ENCODE measurements around the gene CST4. TPM values are rescaled to one million over a fixed set of nuclear protein-coding genes. Genes with fewer than 3 reads are reported as not detected.

CST4 gene
- total and polyA plus RNA-seq, 2 experiments from 2014 or later = not detected

GRCh38 chr20:23673209-23673608, 15.6 kb downstream of the CST4 start:
- Histone ChIP-seq H3K4me1 (ENCODE audit: insufficient read depth) (no peaks in the 10 kb centered on the region), H3K79me2 (replicated peaks; ENCODE audit: insufficient read depth) (no peaks in the 10 kb centered on the region), H3K4me2 (no peak overlapping the region), H3K27me3 (ENCODE audit: insufficient read depth) (no peaks in the 10 kb centered on the region), H3K27ac (ENCODE audit: low read depth) (no peak overlapping the region), H3K36me3 (ENCODE audit: insufficient read depth) (no peaks in the 10 kb centered on the region), H3K4me3 (no peak overlapping the region), H3K9me2 (ENCODE audit: insufficient read depth) (0 out of 2 replicates have a peak, but pooled peaks cover 3% of the 10 kb centered on the region), H3F3A (replicated peaks; ENCODE audit: low read depth) (no peaks in the 10 kb centered on the region), H4K20me1 (replicated peaks; ENCODE audit: insufficient read depth) (no peaks in the 10 kb centered on the region), H2AFZ (no peak overlapping the region)
- ATAC-seq (no peak), DNase-seq (ENCODE audit: low spot score) (no peak)
- Mint-ChIP-seq H3K36me3 (ENCODE audit: low read depth) (no peaks in the 10 kb centered on the region), H3K27me3 (ENCODE audit: insufficient read depth, low read depth, poor library complexity) (no peaks in the 10 kb centered on the region), H3K27ac (no peak overlapping the region), H3K4me3 (no peak overlapping the region), H3K4me1 (no peaks in the 10 kb centered on the region), H3K9me3 (no peaks in the 10 kb centered on the region)
- TF ChIP-seq REST (IDR thresholded peaks at IDR 0.05; ENCODE audit: unreplicated experiment) (no peak), CREB1 (CRISPR knock-in tag; IDR thresholded peaks at IDR 0.05; ENCODE audit: low read depth) (no peak), ZNF114 (CRISPR knock-in tag; IDR thresholded peaks at IDR 0.05) (no peak), CTCF (conservative IDR thresholded peaks at IDR 0.05; ENCODE audit: low read depth in 2 of 2) (no peak), ZNF462 (CRISPR knock-in tag; IDR thresholded peaks at IDR 0.05) (no peak), NANOG (IDR thresholded peaks at IDR 0.05; ENCODE audit: borderline replicate concordance) (no peak), ETS1 (IDR thresholded peaks at IDR 0.05) (no peak), EZH2 (IDR thresholded peaks at IDR 0.05; ENCODE audit: low read depth, unreplicated experiment) (no peak), JUNB (IDR thresholded peaks at IDR 0.05; ENCODE audit: unreplicated experiment) (no peak), STAT1 (IDR thresholded peaks at IDR 0.05; ENCODE audit: unreplicated experiment) (no peak), EZH2phosphoT487 (IDR thresholded peaks at IDR 0.05; ENCODE audit: unreplicated experiment) (no peak), ZNF331 (CRISPR knock-in tag; IDR thresholded peaks at IDR 0.05; ENCODE audit: low read depth) (no peak), POLR2AphosphoS5 (IDR thresholded peaks at IDR 0.05; ENCODE audit: low read depth) (no peak)

Measured in GM23338 (cell line).